Keratinocyte (primary cell): ENCODE results near the gene CDH12.
"Not testable (repeated sequence)": the region's sequence is repeated elsewhere in the genome, so short reads cannot be mapped to it uniquely, and the experiment has no call there.

ENCODE experiments used
- CTCF ChIP-seq, 3 experiments: IDR thresholded peaks in 1 of 3; conservative IDR thresholded peaks in 1 of 3; optimal IDR thresholded peaks in 1 of 3; 2 replicates in 2 of 3; 3 replicates in 1 of 3; pipeline versions ENCODE3 to v1.5.1; 2011; ENCODE audit warnings: low read length in 3 of 3, mild to moderate bottlenecking in 3 of 3, moderate library complexity in 2 of 3, control low read depth in 1 of 3, inconsistent platforms in 1 of 3; ENCODE audit not compliant: insufficient read depth in 2 of 3; ENCODE audit errors: extremely low read depth in 1 of 3
- EZH2 ChIP-seq: IDR thresholded peaks from one replicate; pipeline ENCODE4 v1.6.1; 2012; ENCODE audit warnings: inconsistent platforms, mild to moderate bottlenecking, low read length, moderate library complexity

GRCh38 chr5:22140418-22140817 lies 712.7 kb downstream of the CDH12 start:
- TF ChIP-seq CTCF (optimal IDR thresholded peaks at IDR 0.05 in 1 of 3, IDR thresholded peaks at IDR 0.05 in 1 of 3, conservative IDR thresholded peaks at IDR 0.05 in 1 of 3; ENCODE audit: extremely low read depth in 1 of 3, insufficient read depth in 2 of 3, low read length in 3 of 3); EZH2: not testable (repeated sequence)
